ENCODE data around the gene GNA12.

The GNA12 gene

GRCh38 chr7:2811476-2812113, 32.5 kb downstream of the GNA12 start:
- DNase-seq (ENCODE audit: low spot score), result no peak
- TF ChIP-seq CTCF (IDR thresholded peaks at IDR 0.05; ENCODE audit: extremely low read depth, missing control alignments), result no peak

- no peak for DNase-seq (ENCODE audit: low spot score)
- no peak for TF ChIP-seq CTCF (IDR thresholded peaks at IDR 0.05; ENCODE audit: extremely low read depth, missing control alignments)
Measured at GRCh38 chr7:2810682-2811415, 33.3 kb downstream of the GNA12 start.

GRCh38 chr7:2809903-2810625, 34.0 kb downstream of the GNA12 start:
- no peak for DNase-seq (ENCODE audit: low spot score)
- no peak for TF ChIP-seq CTCF (IDR thresholded peaks at IDR 0.05; ENCODE audit: extremely low read depth, missing control alignments)

- no peak for TF ChIP-seq CTCF (IDR thresholded peaks at IDR 0.05; ENCODE audit: extremely low read depth, missing control alignments)
- no peak for DNase-seq (ENCODE audit: low spot score)
Measured at GRCh38 chr7:2808891-2809665, 35.0 kb downstream of the GNA12 start.

- TF ChIP-seq CTCF (IDR thresholded peaks at IDR 0.05; ENCODE audit: extremely low read depth, missing control alignments), result no peak
- DNase-seq (ENCODE audit: low spot score), result no peak
Measured at GRCh38 chr7:2807845-2808772, 36.0 kb downstream of the GNA12 start.

GRCh38 chr7:2807460-2807844, 36.7 kb downstream of the GNA12 start:
- DNase-seq (ENCODE audit: low spot score), result no peak
- TF ChIP-seq CTCF (IDR thresholded peaks at IDR 0.05; ENCODE audit: extremely low read depth, missing control alignments), result no peak
